Cardiac muscle cell (in vitro differentiated cells and primary cell): ENCODE data around the gene CDRT4. TPM values are rescaled to one million over a fixed set of nuclear protein-coding genes. Genes with fewer than 3 reads are reported as not detected.

ENCODE experiments used
- DNase-seq, 2 donors: peaks; one replicate each; pipeline versions ENCODE4 v3.0.0 to v3.0.0-alpha.2; 2010 to 2017; ENCODE audit warnings: low read depth in 1 of 2, low spot score in 1 of 2
- H3K27ac ChIP-seq: fragments of 200-600 bp; sonication (generic); 2 replicates; pipeline ENCODE4 v1.5.1; 2016
- H3K27me3 ChIP-seq: fragments of 200-600 bp; sonication (generic); 2 replicates; pipeline ENCODE4 v1.6.0; 2016; ENCODE audit warnings: control low read depth
- H3K36me3 ChIP-seq: fragments of 200-600 bp; sonication (generic); 2 replicates; pipeline ENCODE4 v1.5.1; 2016; ENCODE audit warnings: control low read depth
- H3K4me1 ChIP-seq: fragments of 200-600 bp; sonication (generic); 2 replicates; pipeline ENCODE4 v1.8.1; 2017; ENCODE audit warnings: low read depth, mild to moderate bottlenecking, mixed run types
- H3K4me3 ChIP-seq: fragments of 200-600 bp; sonication (generic); 2 replicates; pipeline ENCODE4 v1.5.1; 2016; ENCODE audit warnings: mild to moderate bottlenecking
- H3K9me3 ChIP-seq: fragments of 200-600 bp; sonication (generic); 2 replicates; pipeline ENCODE4 v1.5.1; 2017; ENCODE audit warnings: low read depth, mild to moderate bottlenecking, control low read depth
- CTCF ChIP-seq: IDR thresholded peaks from 2 replicates; pipeline ENCODE4 v1.5.1; 2012; ENCODE audit warnings: low read depth, mild to moderate bottlenecking, low read length
- polyA plus RNA-seq: library from polyadenylated mRNA; unstranded; fragments of >200 nt; fragmentation: Nextera tagmentation; extraction: Ambion mirVana; gene quantifications from 2 replicates; pipeline ENCODE4 v1.2.1, GENCODE V29; 2016
- total RNA-seq: library from RNA; depleted of rRNA; stranded (reverse); fragments of >200 nt; gene quantifications from 2 replicates; pipeline ENCODE4 v1.2.3, GENCODE V29; 2016

Gene CDRT4
- total and polyA plus RNA-seq, 2 experiments from 2014 or later, result 6.0 to 14.4 TPM

- no peak for TF ChIP-seq CTCF
- DNase-seq, result no peak
- no peak overlapping the region for H3K27ac ChIP-seq
- peaks cover 15% of the 10 kb centered on the region for H3K4me1 ChIP-seq
- no peaks in the 10 kb centered on the region for H3K27me3 ChIP-seq
- no peaks in the 10 kb centered on the region for H3K9me3 ChIP-seq
- no peaks in the 10 kb centered on the region for H3K36me3 ChIP-seq
- no peak overlapping the region for H3K4me3 ChIP-seq
Observed at GRCh38 chr17:15492791-15493692, 25.6 kb upstream of the CDRT4 start.

GRCh38 chr17:15492186-15492585, 24.8 kb upstream of the CDRT4 start:
- H3K4me1 ChIP-seq, result peaks cover 15% of the 10 kb centered on the region
- H3K4me3 ChIP-seq, result no peak overlapping the region
- no peaks in the 10 kb centered on the region for H3K27me3 ChIP-seq
- H3K27ac ChIP-seq, result no peak overlapping the region
- H3K9me3 ChIP-seq, result no peaks in the 10 kb centered on the region
- no peak for TF ChIP-seq CTCF
- DNase-seq, result no peak
- no peaks in the 10 kb centered on the region for H3K36me3 ChIP-seq

GRCh38 chr17:15490634-15491261, 23.3 kb upstream of the CDRT4 start:
- TF ChIP-seq CTCF, result no peak
- no peak overlapping the region for H3K4me3 ChIP-seq
- H3K27ac ChIP-seq, result peak overlapping the region; percentile 6
- H3K36me3 ChIP-seq, result no peaks in the 10 kb centered on the region
- no peaks in the 10 kb centered on the region for H3K27me3 ChIP-seq
- peak; percentile 42 to 65 for DNase-seq
- H3K9me3 ChIP-seq, result no peaks in the 10 kb centered on the region
- H3K4me1 ChIP-seq, result peaks cover 15% of the 10 kb centered on the region

- Histone ChIP-seq H3K27ac (no peak overlapping the region), H3K9me3 (no peaks in the 10 kb centered on the region), H3K4me3 (no peak overlapping the region), H3K36me3 (no peaks in the 10 kb centered on the region), H3K4me1 (peaks cover 15% of the 10 kb centered on the region), H3K27me3 (no peaks in the 10 kb centered on the region)
- peak in 1 of 2 donors; percentile 46 for DNase-seq
- no peak for TF ChIP-seq CTCF
Observed at GRCh38 chr17:15488557-15488956, 21.1 kb upstream of the CDRT4 start.

GRCh38 chr17:15485045-15485444, 17.6 kb upstream of the CDRT4 start:
- no peaks in the 10 kb centered on the region for H3K36me3 ChIP-seq
- no peak for DNase-seq
- H3K4me3 ChIP-seq, result no peak overlapping the region
- no peaks in the 10 kb centered on the region for H3K9me3 ChIP-seq
- no peak overlapping the region for H3K27ac ChIP-seq
- TF ChIP-seq CTCF, result no peak
- H3K4me1 ChIP-seq, result peaks cover 6% of the 10 kb centered on the region
- no peaks in the 10 kb centered on the region for H3K27me3 ChIP-seq
